CD14-positive monocyte (primary cell): ENCODE measurements around the gene PIGX. TPM values are rescaled to one million over a fixed set of nuclear protein-coding genes. Genes with fewer than 3 reads are reported as not detected.

Source experiments
- DNase-seq, 3 donors: peaks; one replicate each; pipeline ENCODE4 v3.0.0-alpha.2; 2011 to 2022
- H2AFZ ChIP-seq: 2 replicates; pipeline ENCODE4 v1.6.0; 2012; ENCODE audit warnings: mild to moderate bottlenecking, low read depth, low read length, inconsistent platforms; ENCODE audit not compliant: insufficient read depth, poor library complexity, severe bottlenecking
- H3K27ac ChIP-seq, 2 donors: 1 replicate in 1 of 2; 2 replicates in 1 of 2; pipeline ENCODE4 v1.5.1; 2012 to 2013; ENCODE audit warnings: low read length in 2 of 2, control low read depth in 1 of 2, inconsistent platforms in 1 of 2, low read depth in 1 of 2, mild to moderate bottlenecking in 1 of 2
- H3K27me3 ChIP-seq, 2 donors: one replicate each; pipeline versions ENCODE4 v1.6.0 to v1.6.1; 2011 to 2013; ENCODE audit warnings: low read length in 2 of 2; ENCODE audit not compliant: control insufficient read depth in 2 of 2, insufficient read depth in 2 of 2
- H3K36me3 ChIP-seq, 2 donors: replicated peaks in 1 of 2; 1 replicate in 1 of 2; 2 replicates in 1 of 2; pipeline versions ENCODE4 v1.5.1 to v1.6.1; 2012 to 2013; ENCODE audit warnings: low read length in 2 of 2, control low read depth in 1 of 2, inconsistent platforms in 1 of 2, mild to moderate bottlenecking in 1 of 2; ENCODE audit not compliant: insufficient read depth in 2 of 2, control insufficient read depth in 1 of 2
- H3K4me1 ChIP-seq, 2 donors: 1 replicate in 1 of 2; 2 replicates in 1 of 2; pipeline versions ENCODE4 v1.5.1 to v1.6.1; 2012 to 2013; ENCODE audit warnings: low read length in 2 of 2, control low read depth in 1 of 2, inconsistent platforms in 1 of 2, mild to moderate bottlenecking in 1 of 2, moderate library complexity in 1 of 2; ENCODE audit not compliant: insufficient read depth in 2 of 2, control insufficient read depth in 1 of 2
- H3K4me2 ChIP-seq: replicated peaks from 2 replicates; pipeline ENCODE3; 2012; ENCODE audit warnings: low read length, moderate library complexity, mild to moderate bottlenecking; ENCODE audit not compliant: poor library complexity, severe bottlenecking; ENCODE audit errors: extremely low read depth
- H3K4me3 ChIP-seq, 3 experiments: fragments of 200-600 bp in 1 of 3; sonication (generic) in 1 of 3; replicated peaks in 1 of 3; 1 replicate in 2 of 3; 2 replicates in 1 of 3; pipeline ENCODE4 v1.5.1; 2011 to 2013; ENCODE audit warnings: low read length in 3 of 3, mild to moderate bottlenecking in 3 of 3, control low read depth in 2 of 3, low read depth in 2 of 3, inconsistent platforms in 1 of 3, moderate library complexity in 1 of 3
- H3K79me2 ChIP-seq: 2 replicates; pipeline ENCODE4 v1.6.0; 2012; ENCODE audit warnings: mild to moderate bottlenecking, control low read depth, inconsistent platforms, low read length, moderate library complexity; ENCODE audit not compliant: insufficient read depth
- H3K9ac ChIP-seq: 2 replicates; pipeline ENCODE4 v1.6.0; 2017; ENCODE audit warnings: low read length, mild to moderate bottlenecking; ENCODE audit not compliant: insufficient read depth, poor library complexity, severe bottlenecking
- H3K9me3 ChIP-seq, 2 donors: replicated peaks in 1 of 2; 1 replicate in 1 of 2; 2 replicates in 1 of 2; pipeline versions ENCODE4 v1.5.1 to v1.6.1; 2012 to 2013; ENCODE audit warnings: low read length in 2 of 2, control low read depth in 1 of 2; ENCODE audit not compliant: control insufficient read depth in 1 of 2, insufficient read depth in 1 of 2
- H4K20me1 ChIP-seq: 2 replicates; pipeline ENCODE4 v1.6.0; 2012; ENCODE audit warnings: mild to moderate bottlenecking, low read length, control low read depth, moderate library complexity; ENCODE audit not compliant: insufficient read depth
- H3K27ac Mint-ChIP-seq, 7 donors: one replicate each; pipeline ENCODE4 v1.8.0; 2020; ENCODE audit warnings: mild to moderate bottlenecking in 7 of 7, mixed read lengths in 7 of 7, moderate library complexity in 6 of 7, inconsistent platforms in 2 of 7
- H3K27me3 Mint-ChIP-seq, 3 donors: one replicate each; pipeline ENCODE4 v1.8.0; 2021 to 2022; ENCODE audit warnings: low read depth in 3 of 3, mild to moderate bottlenecking in 3 of 3, mixed read lengths in 3 of 3, moderate library complexity in 3 of 3, inconsistent platforms in 1 of 3
- H3K36me3 Mint-ChIP-seq, 2 donors: one replicate each; pipeline ENCODE4 v1.8.0; 2020; ENCODE audit warnings: mixed read lengths in 2 of 2, inconsistent platforms in 1 of 2, mild to moderate bottlenecking in 1 of 2
- H3K4me1 Mint-ChIP-seq: one replicate; pipeline ENCODE4 v1.8.0; 2020; ENCODE audit warnings: mild to moderate bottlenecking, mixed read lengths
- H3K4me3 Mint-ChIP-seq, 2 donors: one replicate each; pipeline ENCODE4 v1.8.0; 2020; ENCODE audit warnings: mild to moderate bottlenecking in 2 of 2, mixed read lengths in 2 of 2, moderate library complexity in 1 of 2
- H3K9me3 Mint-ChIP-seq, 7 donors: one replicate each; pipeline ENCODE4 v1.8.0; 2020 to 2022; ENCODE audit warnings: mixed read lengths in 7 of 7, mild to moderate bottlenecking in 6 of 7, moderate library complexity in 6 of 7, inconsistent platforms in 2 of 7
- CTCF ChIP-seq: fragments of 200-600 bp; IDR thresholded peaks from one replicate; pipeline ENCODE4 v1.8.0; 2022; ENCODE audit warnings: antibody characterized with exemption, mild to moderate bottlenecking
- WGBS: methylation state at CpG from one replicate; pipeline ENCODE4 v1.1.5; 2013; ENCODE audit warnings: missing lambda C conversion rate; ENCODE audit not compliant: insufficient coverage; 5-methylcytosine and 5-hydroxymethylcytosine counted together
- intact Hi-C, 2 donors: fragments of 100-400 bp; cut with micrococcal nuclease; formaldehyde crosslinking; loops; one replicate each; pipeline versions ENCODE4 v1.15.0 to v1.15.1; 2023
- polyA plus RNA-seq, 3 donors: library from polyadenylated mRNA; depleted of rRNA in 1 of 3; unstranded in 2 of 3; stranded (reverse) in 1 of 3; fragments of 300-500 nt in 2 of 3; fragments of >200 nt in 1 of 3; fragmentation: Illumina TruSeq in 2 of 3; gene quantifications; 1 replicate in 2 of 3; 2 replicates in 1 of 3; pipeline ENCODE4 v1.2.3, GENCODE V29; 2012 to 2021

PIGX gene
- polyA plus RNA-seq, 3 donors = 11.8 to 44.9 (median 29.8) TPM

GRCh38 chr3:196739671-196740480, 27.7 kb downstream of the PIGX start, which contains the start of gene PAK2:
Gene PAK2 (plus strand): TSS chr3:196739857. CDS start chr3:196782647, 42,790 bp downstream.
- Mint-ChIP-seq H3K27ac (peak within 1 kb of the TSS; percentile 96 to 99 (median 98)), H3K9me3 (peaks cover 0 to 2% (median 0%) of the 10 kb centered on the region in 7 donors), H3K4me3 (peak within 1 kb of the TSS; percentile 98 to 100), H3K36me3 (peaks cover 2 to 8% of the 10 kb centered on the region in 2 donors), H3K27me3 (peaks cover 0 to 1% (median 0%) of the 10 kb centered on the region in 3 donors), H3K4me1 (peaks cover 27% of the 10 kb centered on the region)
- TF ChIP-seq CTCF = no peak
- peaks cover 19 to 31% of the 10 kb centered on the region in 2 donors for H3K4me1 ChIP-seq
- peak within 1 kb of the TSS; percentile 85 for H2AFZ ChIP-seq
- DNase-seq = peak; percentile 87 to 90 (median 89)
- peak within 1 kb of the TSS; percentile 84 for H3K4me2 ChIP-seq
- H3K9me3 ChIP-seq = no peaks in the 10 kb centered on the region
- peaks cover 51% of the 10 kb centered on the region for H4K20me1 ChIP-seq
- no peaks in the 10 kb centered on the region for H3K36me3 ChIP-seq
- H3K27me3 ChIP-seq = no peaks in the 10 kb centered on the region
- under 1% methylated on average over 79 of the region's 86 CpGs for WGBS
- H3K9ac ChIP-seq = peak within 1 kb of the TSS; percentile 98
- peak within 1 kb of the TSS; percentile 88 to 97 for H3K27ac ChIP-seq
- H3K79me2 ChIP-seq = peaks cover 54% of the 10 kb centered on the region
- intact Hi-C loops = loop anchor here in 1 of 2 donors (5.0 kb wide), 1 partner anchor 33 kb away; no protein-coding TSS in a partner anchor
- H3K4me3 ChIP-seq = peak within 1 kb of the TSS; percentile 75 to 98 (median 95)

- peaks cover 0 to 1% (median 0%) of the 10 kb centered on the region in 3 donors for H3K27me3 Mint-ChIP-seq
- H3K4me3 Mint-ChIP-seq = peak overlapping the region; percentile 98 to 100
- Histone ChIP-seq H3K27ac (peak overlapping the region; percentile 88 to 97), H3K27me3 (no peaks in the 10 kb centered on the region), H3K36me3 (no peaks in the 10 kb centered on the region), H3K9ac (peak overlapping the region; percentile 98), H3K4me3 (peak overlapping the region; percentile 75 to 98 (median 95)), H3K79me2 (peaks cover 62% of the 10 kb centered on the region), H3K9me3 (no peaks in the 10 kb centered on the region), H2AFZ (peak overlapping the region; percentile 85), H3K4me1 (peaks cover 19 to 31% of the 10 kb centered on the region in 2 donors), H4K20me1 (peaks cover 59% of the 10 kb centered on the region), H3K4me2 (peak overlapping the region; percentile 84)
- intact Hi-C loops = loop anchor here in 1 of 2 donors (5.0 kb wide), 1 partner anchor 33 kb away; no protein-coding TSS in a partner anchor
- DNase-seq = peak; percentile 3 to 23 (median 12)
- no peak for TF ChIP-seq CTCF
- peaks cover 27% of the 10 kb centered on the region for H3K4me1 Mint-ChIP-seq
- peaks cover 0 to 2% (median 0%) of the 10 kb centered on the region in 7 donors for H3K9me3 Mint-ChIP-seq
- H3K36me3 Mint-ChIP-seq = peaks cover under 1 to 12% of the 10 kb centered on the region in 2 donors
- 2% methylated on average over 17 of the region's 30 CpGs for WGBS
- peak overlapping the region; percentile 96 to 99 (median 98) for H3K27ac Mint-ChIP-seq
Measured at GRCh38 chr3:196740481-196741248, 28.5 kb downstream of the PIGX start.
